BLaER1 treated with 17β-estradiol and CSF1 and Interleukin-3, amounts not matched to agents 10 nM and 100 nM (cell line): ENCODE data around the gene RPS2.
A peak's percentile ranks its signal among the peaks of the same experiment; 100 is the strongest.

Experiments used
- H3K27ac ChIP-seq, 11 experiments: shearing (Covaris generic); formaldehyde crosslinking; 2 replicates each; pipeline ENCODE4 v1.8.1; 2022
- H3K27me3 ChIP-seq, 11 experiments: shearing (Covaris generic); formaldehyde crosslinking; 2 replicates each; pipeline ENCODE4 v1.8.1; 2022
- H3K36me3 ChIP-seq, 11 experiments: shearing (Covaris generic); formaldehyde crosslinking; 2 replicates each; pipeline ENCODE4 v1.8.1; 2022
- H3K4me1 ChIP-seq, 10 experiments: shearing (Covaris generic); formaldehyde crosslinking; 2 replicates each; pipeline ENCODE4 v1.8.1; 2022
- H3K4me2 ChIP-seq, 11 experiments: shearing (Covaris generic); formaldehyde crosslinking; 2 replicates each; pipeline ENCODE4 v1.8.1; 2022
- H3K4me3 ChIP-seq, 10 experiments: shearing (Covaris generic); formaldehyde crosslinking; 2 replicates each; pipeline ENCODE4 v1.8.1; 2022
- H3K9ac ChIP-seq, 11 experiments: shearing (Covaris generic); formaldehyde crosslinking; 2 replicates each; pipeline ENCODE4 v1.8.1; 2022
- H3K9me3 ChIP-seq, 11 experiments: shearing (Covaris generic); formaldehyde crosslinking; replicated peaks in 1 of 11; 2 replicates each; pipeline ENCODE4 v1.8.1; 2022
- H4K20me1 ChIP-seq, 11 experiments: shearing (Covaris generic); formaldehyde crosslinking; 2 replicates each; pipeline ENCODE4 v1.8.1; 2022
- Cebpa-rat ChIP-seq, 11 experiments: shearing (Covaris generic); IDR thresholded peaks; 2 replicates each; pipeline ENCODE4 v1.8.1; 2022

RPS2 gene

GRCh38 chr16:1992704-1993317, 28.2 kb upstream of the RPS2 start:
- peak overlapping the region in 9 of 11 experiments; percentile 17 to 44 (median 29); a peak in 13 of 22 replicates for H3K4me2 ChIP-seq
- H3K9ac ChIP-seq, result 0 out of 22 replicates have a peak overlapping the region, but pooled peaks of 1 of the 11 experiments have one; percentile 11
- H3K27me3 ChIP-seq, result peaks cover 40 to 54% (median 52%) of the 10 kb centered on the region in 11 experiments
- 0 out of 20 replicates have a peak overlapping the region, but pooled peaks of 1 of the 10 experiments have one; percentile 35 for H3K4me3 ChIP-seq
- H3K4me1 ChIP-seq, result peaks cover 17 to 41% (median 35%) of the 10 kb centered on the region in 10 experiments
- peaks cover 11 to 29% (median 25%) of the 10 kb centered on the region in 11 experiments for H3K36me3 ChIP-seq
- H4K20me1 ChIP-seq, result peaks cover 0 to 42% (median 27%) of the 10 kb centered on the region in 11 experiments; a peak in 18 of 22 replicates
- TF ChIP-seq Cebpa-rat (IDR thresholded peaks at IDR 0.05), result no peak
- peaks cover 0 to 10% (median 0%) of the 10 kb centered on the region in 11 experiments; a peak in 8 of 22 replicates for H3K9me3 ChIP-seq
- H3K27ac ChIP-seq, result 0 out of 22 replicates have a peak overlapping the region, but pooled peaks of 1 of the 11 experiments have one; percentile 6

DNA sequence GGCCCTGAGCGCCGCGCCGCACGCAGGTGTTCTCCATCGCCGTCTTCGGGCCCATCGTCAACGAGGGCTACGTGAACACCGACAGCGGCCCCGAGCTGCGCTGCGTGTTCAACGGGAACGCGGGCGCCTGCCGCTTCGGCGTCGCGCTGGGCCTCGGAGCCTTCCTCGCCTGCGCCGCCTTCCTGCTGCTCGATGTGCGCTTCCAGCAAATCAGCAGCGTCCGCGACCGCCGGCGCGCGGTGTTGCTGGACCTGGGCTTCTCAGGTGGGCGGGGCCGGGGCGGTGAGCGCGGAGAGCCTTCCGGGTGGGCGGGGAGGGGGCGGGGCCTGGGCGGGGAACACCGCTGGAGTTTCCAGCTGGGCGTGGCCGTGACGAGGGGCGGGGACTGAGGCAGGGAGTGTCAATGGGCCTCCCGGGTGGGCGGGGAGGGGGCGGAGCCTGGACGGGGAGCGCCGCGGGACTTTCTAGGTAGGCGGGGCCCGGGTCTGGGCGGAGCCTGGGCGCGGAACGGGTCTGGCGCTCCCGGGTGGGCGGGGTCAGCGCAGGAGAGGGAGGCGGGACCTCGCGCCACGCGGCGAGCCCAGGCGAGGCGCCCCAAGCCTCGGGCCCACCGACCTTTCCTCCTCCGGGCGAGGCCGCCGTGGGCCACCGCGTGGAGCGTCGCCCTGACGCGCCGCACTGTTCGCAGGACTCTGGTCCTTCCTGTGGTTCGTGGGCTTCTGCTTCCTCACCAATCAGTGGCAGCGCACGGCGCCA, 27.5 kb upstream of the RPS2 start:
- Histone ChIP-seq H3K27ac (peak overlapping the region in 6 of 11 experiments; percentile 16 to 50 (median 47); a peak in 7 of 22 replicates), H3K4me1 (peaks cover 17 to 41% (median 35%) of the 10 kb centered on the region in 10 experiments)

DNA sequence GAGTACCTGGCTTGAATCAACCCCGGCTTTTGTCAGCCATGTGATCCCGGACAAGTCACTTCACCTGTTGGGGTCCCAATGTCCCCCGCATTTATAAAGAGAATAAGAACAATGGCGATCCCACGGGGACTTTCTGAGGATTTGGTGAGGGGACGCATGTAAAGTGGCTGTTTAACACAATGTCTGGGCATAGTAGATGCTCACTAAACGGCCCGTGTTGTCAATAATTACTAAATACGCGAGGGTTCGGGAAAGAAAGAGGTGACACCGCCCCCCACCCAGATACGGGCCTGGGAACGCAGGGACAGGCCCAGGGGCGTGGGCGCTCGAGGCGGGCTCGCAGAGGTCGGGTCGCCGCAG, 26.9 kb upstream of the RPS2 start:
- no peak for TF ChIP-seq Cebpa-rat (IDR thresholded peaks at IDR 0.05)
- Histone ChIP-seq H3K4me1 (peaks cover 17 to 42% (median 35%) of the 10 kb centered on the region in 10 experiments), H3K9me3 (peaks cover 0 to 10% (median 0%) of the 10 kb centered on the region in 11 experiments; a peak in 8 of 22 replicates), H4K20me1 (peaks cover 0 to 39% (median 18%) of the 10 kb centered on the region in 11 experiments; a peak in 15 of 22 replicates), H3K4me2 (peak overlapping the region; percentile 62 to 83 (median 75)), H3K27me3 (peaks cover 40 to 56% (median 53%) of the 10 kb centered on the region in 11 experiments), H3K27ac (peak overlapping the region in 6 of 11 experiments; percentile 16 to 50 (median 47); a peak in 7 of 22 replicates), H3K9ac (peak overlapping the region in 6 of 11 experiments; percentile 30 to 61 (median 42); a peak in 2 of 22 replicates), H3K36me3 (peaks cover 6 to 24% (median 19%) of the 10 kb centered on the region in 11 experiments), H3K4me3 (peak overlapping the region; percentile 19 to 54 (median 37); a peak in 13 of 20 replicates)

More for the DNA sequence above, 27.5 kb upstream of the RPS2 start:
- Histone ChIP-seq H3K27me3 (peaks cover 40 to 56% (median 53%) of the 10 kb centered on the region in 11 experiments), H3K9me3 (peaks cover 0 to 10% (median 0%) of the 10 kb centered on the region in 11 experiments; a peak in 8 of 22 replicates), H4K20me1 (peaks cover 0 to 39% (median 23%) of the 10 kb centered on the region in 11 experiments; a peak in 16 of 22 replicates), H3K4me2 (peak overlapping the region; percentile 62 to 83 (median 75)), H3K36me3 (peaks cover 7 to 24% (median 20%) of the 10 kb centered on the region in 11 experiments), H3K4me3 (peak overlapping the region; percentile 19 to 54 (median 37); a peak in 13 of 20 replicates), H3K9ac (peak overlapping the region in 6 of 11 experiments; percentile 30 to 61 (median 42); a peak in 2 of 22 replicates)
- no peak for TF ChIP-seq Cebpa-rat (IDR thresholded peaks at IDR 0.05)

DNA sequence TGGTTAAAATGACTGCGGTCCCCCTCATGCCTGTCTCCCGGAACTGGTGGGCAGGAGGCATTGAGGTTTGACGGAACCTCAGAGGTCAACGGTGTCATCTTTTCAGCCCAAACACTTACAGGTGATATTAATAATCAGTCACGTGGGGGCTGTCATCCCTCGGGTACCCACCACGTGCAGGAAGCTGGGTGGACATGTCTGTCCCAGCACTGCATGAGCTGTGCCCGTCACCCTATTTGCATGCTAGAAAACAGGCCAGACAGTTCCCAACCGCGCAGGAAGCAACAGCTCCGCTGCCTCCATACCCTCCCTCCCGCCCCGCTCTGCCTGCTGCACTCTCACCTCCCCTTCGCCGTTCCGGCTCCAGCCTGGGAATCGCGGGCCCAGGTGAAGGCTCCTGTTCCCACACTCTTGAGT, 26.5 kb upstream of the RPS2 start:
- H3K9me3 ChIP-seq, result peaks cover 0 to 10% (median 0%) of the 10 kb centered on the region in 11 experiments; a peak in 8 of 22 replicates
- H3K27me3 ChIP-seq, result peaks cover 40 to 56% (median 53%) of the 10 kb centered on the region in 11 experiments
- H3K9ac ChIP-seq, result no peak overlapping the region
- peaks cover 10 to 24% (median 20%) of the 10 kb centered on the region in 11 experiments for H3K36me3 ChIP-seq
- peak overlapping the region in 8 of 10 experiments; percentile 25 to 54 (median 40); a peak in 6 of 20 replicates for H3K4me3 ChIP-seq
- H4K20me1 ChIP-seq, result peaks cover 0 to 42% (median 15%) of the 10 kb centered on the region in 11 experiments; a peak in 15 of 22 replicates
- peak overlapping the region; percentile 62 to 83 (median 75) for H3K4me2 ChIP-seq
- H3K4me1 ChIP-seq, result peaks cover 19 to 46% (median 36%) of the 10 kb centered on the region in 10 experiments
- H3K27ac ChIP-seq, result no peak overlapping the region
- no peak for TF ChIP-seq Cebpa-rat (IDR thresholded peaks at IDR 0.05)

- Histone ChIP-seq H3K36me3 (peaks cover 15 to 24% (median 22%) of the 10 kb centered on the region in 11 experiments), H3K27me3 (peaks cover 40 to 56% (median 53%) of the 10 kb centered on the region in 11 experiments), H3K27ac (no peak overlapping the region), H3K4me2 (peak overlapping the region; percentile 61 to 83 (median 75)), H3K4me3 (peak overlapping the region; percentile 18 to 45 (median 26); a peak in 11 of 20 replicates), H3K4me1 (peaks cover 25 to 52% (median 41%) of the 10 kb centered on the region in 10 experiments), H4K20me1 (peaks cover 0 to 48% (median 18%) of the 10 kb centered on the region in 11 experiments; a peak in 15 of 22 replicates), H3K9me3 (peaks cover 0 to 10% (median 0%) of the 10 kb centered on the region in 11 experiments; a peak in 8 of 22 replicates), H3K9ac (no peak overlapping the region; a peak in 2 of 22 replicates)
- TF ChIP-seq Cebpa-rat (IDR thresholded peaks at IDR 0.05), result no peak
Observed at GRCh38 chr16:1990351-1991134, 25.9 kb upstream of the RPS2 start.

GRCh38 chr16:1990101-1990350, 25.4 kb upstream of the RPS2 start:
- peaks cover 30 to 57% (median 46%) of the 10 kb centered on the region in 10 experiments for H3K4me1 ChIP-seq

GRCh38 chr16:1989209-1990100, 24.8 kb upstream of the RPS2 start, which contains the start of gene SYNGR3:
Gene SYNGR3 (plus strand): TSS chr16:1989970. CDS start chr16:1990103, 133 bp downstream.
- peaks cover 40 to 60% (median 54%) of the 10 kb centered on the region in 11 experiments for H3K27me3 ChIP-seq
- peaks cover 16 to 23% (median 21%) of the 10 kb centered on the region in 11 experiments for H3K36me3 ChIP-seq
- peaks cover 0 to 55% (median 18%) of the 10 kb centered on the region in 11 experiments; a peak in 15 of 22 replicates for H4K20me1 ChIP-seq
- H3K4me1 ChIP-seq, result peaks cover 35 to 62% (median 51%) of the 10 kb centered on the region in 10 experiments
- H3K4me3 ChIP-seq, result peak within 1 kb of the TSS; percentile 18 to 45 (median 26); a peak in 12 of 20 replicates
- H3K9ac ChIP-seq, result no peak within 1 kb of the TSS; a peak in 2 of 22 replicates
- H3K27ac ChIP-seq, result no peak within 1 kb of the TSS
- TF ChIP-seq Cebpa-rat (IDR thresholded peaks at IDR 0.05), result no peak
- H3K9me3 ChIP-seq, result peaks cover 0 to 10% (median 0%) of the 10 kb centered on the region in 11 experiments; a peak in 8 of 22 replicates
- peak within 1 kb of the TSS; percentile 61 to 83 (median 75) for H3K4me2 ChIP-seq

More at GRCh38 chr16:1990101-1990350, 25.4 kb upstream of the RPS2 start:
- Histone ChIP-seq H3K9me3 (peaks cover 0 to 10% (median 0%) of the 10 kb centered on the region in 11 experiments; a peak in 8 of 22 replicates), H3K9ac (no peak overlapping the region), H3K36me3 (peaks cover 16 to 24% (median 21%) of the 10 kb centered on the region in 11 experiments), H3K27ac (no peak overlapping the region), H3K4me3 (peak overlapping the region in 1 of 10 experiments; percentile 18; a peak in 1 of 20 replicates), H4K20me1 (peaks cover 0 to 51% (median 18%) of the 10 kb centered on the region in 11 experiments; a peak in 15 of 22 replicates), H3K4me2 (peak overlapping the region in 9 of 11 experiments; percentile 26 to 83 (median 75); a peak in 7 of 22 replicates), H3K27me3 (peaks cover 40 to 56% (median 53%) of the 10 kb centered on the region in 11 experiments)
- no peak for TF ChIP-seq Cebpa-rat (IDR thresholded peaks at IDR 0.05)
